GM23248 (cell line): ENCODE data around the gene SLC35F4. TPM values are rescaled to one million over a fixed set of nuclear protein-coding genes. Genes with fewer than 3 reads are reported as not detected.

ENCODE experiments used
- DNase-seq: peaks from one replicate; pipeline ENCODE4 v3.0.0-alpha.2; 2015
- H2AFZ ChIP-seq: fragments of 200-600 bp; sonication (generic); 2 replicates; pipeline ENCODE4 v1.6.1; 2016; ENCODE audit warnings: antibody characterized with exemption
- H3F3A ChIP-seq: fragments of 200-600 bp; sonication (generic); 2 replicates; pipeline ENCODE4 v1.6.1; 2016; ENCODE audit warnings: mild to moderate bottlenecking, antibody characterized with exemption, mixed run types; ENCODE audit not compliant: insufficient read depth
- H3K27ac ChIP-seq: fragments of 200-600 bp; sonication (generic); 2 replicates; pipeline ENCODE4 v1.5.1; 2016; ENCODE audit warnings: mild to moderate bottlenecking
- H3K27me3 ChIP-seq: fragments of 200-600 bp; sonication (generic); replicated peaks from 2 replicates; pipeline ENCODE4 v1.6.1; 2016; ENCODE audit warnings: mild to moderate bottlenecking; ENCODE audit not compliant: insufficient read depth
- H3K36me3 ChIP-seq: fragments of 200-600 bp; sonication (generic); 2 replicates; pipeline ENCODE4 v1.6.1; 2016; ENCODE audit warnings: low read depth, mild to moderate bottlenecking
- H3K4me1 ChIP-seq: fragments of 200-600 bp; sonication (generic); 2 replicates; pipeline ENCODE4 v1.6.1; 2016; ENCODE audit warnings: mild to moderate bottlenecking; ENCODE audit not compliant: insufficient read depth
- H3K4me2 ChIP-seq: fragments of 200-600 bp; sonication (generic); one replicate; pipeline ENCODE4 v1.6.1; 2016; ENCODE audit warnings: mild to moderate bottlenecking; ENCODE audit not compliant: unreplicated experiment
- H3K4me3 ChIP-seq: fragments of 200-600 bp; sonication (generic); 2 replicates; pipeline ENCODE4 v1.5.1; 2016; ENCODE audit warnings: mild to moderate bottlenecking
- H3K79me2 ChIP-seq: fragments of 200-600 bp; sonication (generic); 2 replicates; pipeline ENCODE4 v1.6.1; 2016; ENCODE audit warnings: mild to moderate bottlenecking; ENCODE audit not compliant: insufficient read depth
- H3K9ac ChIP-seq: fragments of 200-600 bp; sonication (generic); 2 replicates; pipeline ENCODE4 v1.6.1; 2016; ENCODE audit warnings: mild to moderate bottlenecking
- H3K9me2 ChIP-seq: fragments of 200-600 bp; sonication (generic); 2 replicates; pipeline ENCODE4 v1.6.1; 2016; ENCODE audit warnings: mixed run types, mild to moderate bottlenecking, moderate library complexity; ENCODE audit not compliant: insufficient read depth
- H3K9me3 ChIP-seq: fragments of 200-600 bp; sonication (generic); one replicate; pipeline ENCODE4 v1.6.1; 2017; ENCODE audit warnings: low read depth
- H4K20me1 ChIP-seq: fragments of 200-600 bp; sonication (generic); 2 replicates; pipeline ENCODE4 v1.6.0; 2016; ENCODE audit not compliant: insufficient read depth
- EZH2 ChIP-seq: fragments of 200-600 bp; sonication (generic); IDR thresholded peaks from 2 replicates; pipeline ENCODE4 v1.6.1; 2018; ENCODE audit warnings: antibody characterized with exemption, mild to moderate bottlenecking; ENCODE audit not compliant: insufficient read depth, poor library complexity, severe bottlenecking
- EZH2phosphoT487 ChIP-seq: fragments of 200-600 bp; sonication (generic); IDR thresholded peaks from 2 replicates; pipeline ENCODE4 v1.6.1; 2018; ENCODE audit warnings: antibody characterized with exemption, moderate library complexity, mild to moderate bottlenecking, low read depth; ENCODE audit not compliant: insufficient read depth
- WGBS, 2 experiments: methylation state at CpG; one replicate each; pipeline ENCODE4 v1.1.6; 2015 to 2017; ENCODE audit warnings: low lambda C conversion rate in 2 of 2, low coverage in 1 of 2; ENCODE audit errors: missing lambda C conversion rate in 2 of 2; 5-methylcytosine and 5-hydroxymethylcytosine counted together
- in situ Hi-C: fragments of 300-500 bp; cut with MboI; formaldehyde crosslinking; loops from 2 replicates; pipeline ENCODE4 v1.15.0; 2020
- polyA plus RNA-seq: library from polyadenylated mRNA; unstranded; fragments of >200 nt; fragmentation: Nextera tagmentation; extraction: Ambion mirVana; gene quantifications from 2 replicates; pipeline ENCODE4 v1.2.1, GENCODE V29; 2016
- total RNA-seq: library from RNA; depleted of rRNA; stranded (reverse); fragments of >200 nt; shearing (Covaris generic); gene quantifications from 2 replicates; pipeline ENCODE4 v1.2.3, GENCODE V29; 2014

The SLC35F4 gene
- total and polyA plus RNA-seq, 2 experiments from 2014 or later: not detected

GRCh38 chr14:57640036-57640435 is 225.9 kb downstream of the SLC35F4 start:
- Histone ChIP-seq H3K79me2 (no peaks in the 10 kb centered on the region), H2AFZ (no peak overlapping the region), H4K20me1 (no peaks in the 10 kb centered on the region), H3F3A (no peaks in the 10 kb centered on the region), H3K9ac (no peak overlapping the region), H3K9me2 (no peaks in the 10 kb centered on the region), H3K4me3 (no peak overlapping the region), H3K27ac (no peak overlapping the region), H3K9me3 (no peaks in the 10 kb centered on the region), H3K36me3 (no peaks in the 10 kb centered on the region), H3K4me1 (no peaks in the 10 kb centered on the region), H3K27me3 (no peaks in the 10 kb centered on the region), H3K4me2 (no peak overlapping the region)
- in situ Hi-C loops: no loop called here
- TF ChIP-seq EZH2 (no peak), EZH2phosphoT487 (no peak)
- DNase-seq: no peak

GRCh38 chr14:57637901-57638300 is 228.0 kb downstream of the SLC35F4 start:
- in situ Hi-C loops: no loop called here
- H3K79me2 ChIP-seq: no peaks in the 10 kb centered on the region
- no peak overlapping the region for H3K9ac ChIP-seq
- no peak overlapping the region for H3K4me3 ChIP-seq
- H3K36me3 ChIP-seq: no peaks in the 10 kb centered on the region
- TF ChIP-seq EZH2: no peak
- no peak for TF ChIP-seq EZH2phosphoT487
- no peak overlapping the region for H2AFZ ChIP-seq
- no peaks in the 10 kb centered on the region for H3K9me3 ChIP-seq
- H3F3A ChIP-seq: no peaks in the 10 kb centered on the region
- no peak overlapping the region for H3K4me2 ChIP-seq
- 12 to 16% methylated on average over 4 of the region's 4 CpGs for whole genome bisulfite sequencing, 2 experiments
- H3K4me1 ChIP-seq: no peaks in the 10 kb centered on the region
- H3K27ac ChIP-seq: no peak overlapping the region
- no peaks in the 10 kb centered on the region for H4K20me1 ChIP-seq
- no peak for DNase-seq
- H3K9me2 ChIP-seq: no peaks in the 10 kb centered on the region
- no peaks in the 10 kb centered on the region for H3K27me3 ChIP-seq

GRCh38 chr14:57634335-57634734 is 231.6 kb downstream of the SLC35F4 start:
- no peaks in the 10 kb centered on the region for H3K4me1 ChIP-seq
- H3K9me2 ChIP-seq: no peaks in the 10 kb centered on the region
- H3F3A ChIP-seq: no peaks in the 10 kb centered on the region
- in situ Hi-C loops: no loop called here
- no peak for DNase-seq
- no peaks in the 10 kb centered on the region for H3K36me3 ChIP-seq
- no peak overlapping the region for H3K4me3 ChIP-seq
- no peak overlapping the region for H2AFZ ChIP-seq
- no peak overlapping the region for H3K4me2 ChIP-seq
- no peaks in the 10 kb centered on the region for H3K27me3 ChIP-seq
- no peaks in the 10 kb centered on the region for H3K9me3 ChIP-seq
- H4K20me1 ChIP-seq: no peaks in the 10 kb centered on the region
- WGBS, 2 experiments: 9 to 16% methylated on average over 2 of the region's 2 CpGs
- H3K79me2 ChIP-seq: no peaks in the 10 kb centered on the region
- no peak overlapping the region for H3K27ac ChIP-seq
- H3K9ac ChIP-seq: no peak overlapping the region
- TF ChIP-seq EZH2phosphoT487: no peak
- no peak for TF ChIP-seq EZH2

- H3F3A ChIP-seq: no peaks in the 10 kb centered on the region
- 7 to 13% methylated on average over 2 of the region's 2 CpGs for WGBS, 2 experiments
Measured at GRCh38 chr14:57632649-57633048, 233.2 kb downstream of the SLC35F4 start.

GRCh38 chr14:57617510-57617909 is 248.4 kb downstream of the SLC35F4 start:
- no peaks in the 10 kb centered on the region for H3K79me2 ChIP-seq
- H3K4me2 ChIP-seq: no peak overlapping the region
- TF ChIP-seq EZH2: no peak
- TF ChIP-seq EZH2phosphoT487: no peak
- no peak for DNase-seq
- H3K9ac ChIP-seq: no peak overlapping the region
- no peaks in the 10 kb centered on the region for H3K4me1 ChIP-seq
- in situ Hi-C loops: no loop called here
- no peaks in the 10 kb centered on the region for H3F3A ChIP-seq
- H2AFZ ChIP-seq: no peak overlapping the region
- no peaks in the 10 kb centered on the region for H4K20me1 ChIP-seq
- H3K36me3 ChIP-seq: no peaks in the 10 kb centered on the region
- no peak overlapping the region for H3K27ac ChIP-seq
- no peaks in the 10 kb centered on the region for H3K9me2 ChIP-seq
- H3K4me3 ChIP-seq: no peak overlapping the region
- no peaks in the 10 kb centered on the region for H3K9me3 ChIP-seq
- 0% methylated on average over 1 of the region's 1 CpG for WGBS, 2 experiments
- H3K27me3 ChIP-seq: no peaks in the 10 kb centered on the region

More at GRCh38 chr14:57632649-57633048, 233.2 kb downstream of the SLC35F4 start:
- no peak overlapping the region for H3K27ac ChIP-seq
- no peaks in the 10 kb centered on the region for H3K27me3 ChIP-seq
- in situ Hi-C loops: no loop called here
- no peaks in the 10 kb centered on the region for H3K9me3 ChIP-seq
- H3K36me3 ChIP-seq: no peaks in the 10 kb centered on the region
- no peak for DNase-seq
- no peak overlapping the region for H3K9ac ChIP-seq
- no peaks in the 10 kb centered on the region for H3K4me1 ChIP-seq
- no peaks in the 10 kb centered on the region for H3K79me2 ChIP-seq
- H3K4me2 ChIP-seq: no peak overlapping the region
- TF ChIP-seq EZH2 (no peak), EZH2phosphoT487 (no peak)
- no peaks in the 10 kb centered on the region for H3K9me2 ChIP-seq
- H4K20me1 ChIP-seq: no peaks in the 10 kb centered on the region
- H2AFZ ChIP-seq: no peak overlapping the region
- no peak overlapping the region for H3K4me3 ChIP-seq
